PC-9 (cell line): ENCODE measurements around the gene BEST3.

Source experiments
- EZH2 ChIP-seq: fragments of 200-600 bp; sonication (generic); IDR thresholded peaks from 2 replicates; pipeline ENCODE4 v1.8.0; 2017; ENCODE audit warnings: antibody characterized with exemption, low read depth
- TF ChIP-seq, protein P1 (sequence below): fragments of 200-600 bp; sonication (generic); conservative IDR thresholded peaks from 2 replicates; pipeline ENCODE4 v1.6.1; 2017; ENCODE audit warnings: mixed run types, antibody characterized with exemption, mild to moderate bottlenecking, moderate library complexity

DNA sequence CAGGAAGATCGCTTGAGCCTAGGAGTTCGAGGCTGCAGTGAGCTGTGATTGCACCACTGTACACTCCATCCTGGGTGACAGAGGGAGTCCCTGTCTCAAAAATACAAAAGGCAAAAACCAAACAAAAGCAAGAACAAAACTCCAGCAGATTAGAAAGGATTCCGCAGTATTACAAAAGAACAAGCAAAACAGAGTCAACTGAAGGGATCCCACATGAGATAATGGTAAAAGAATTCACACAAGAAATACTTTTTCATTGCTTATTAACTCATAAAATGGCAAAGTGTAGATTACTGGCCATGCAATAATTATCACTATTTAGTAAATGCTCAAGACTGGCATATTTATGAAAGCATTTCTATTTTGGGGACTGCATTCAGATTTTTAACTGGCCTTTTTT lies 35.4 kb downstream of the BEST3 start:
- TF ChIP-seq, protein P1, sequence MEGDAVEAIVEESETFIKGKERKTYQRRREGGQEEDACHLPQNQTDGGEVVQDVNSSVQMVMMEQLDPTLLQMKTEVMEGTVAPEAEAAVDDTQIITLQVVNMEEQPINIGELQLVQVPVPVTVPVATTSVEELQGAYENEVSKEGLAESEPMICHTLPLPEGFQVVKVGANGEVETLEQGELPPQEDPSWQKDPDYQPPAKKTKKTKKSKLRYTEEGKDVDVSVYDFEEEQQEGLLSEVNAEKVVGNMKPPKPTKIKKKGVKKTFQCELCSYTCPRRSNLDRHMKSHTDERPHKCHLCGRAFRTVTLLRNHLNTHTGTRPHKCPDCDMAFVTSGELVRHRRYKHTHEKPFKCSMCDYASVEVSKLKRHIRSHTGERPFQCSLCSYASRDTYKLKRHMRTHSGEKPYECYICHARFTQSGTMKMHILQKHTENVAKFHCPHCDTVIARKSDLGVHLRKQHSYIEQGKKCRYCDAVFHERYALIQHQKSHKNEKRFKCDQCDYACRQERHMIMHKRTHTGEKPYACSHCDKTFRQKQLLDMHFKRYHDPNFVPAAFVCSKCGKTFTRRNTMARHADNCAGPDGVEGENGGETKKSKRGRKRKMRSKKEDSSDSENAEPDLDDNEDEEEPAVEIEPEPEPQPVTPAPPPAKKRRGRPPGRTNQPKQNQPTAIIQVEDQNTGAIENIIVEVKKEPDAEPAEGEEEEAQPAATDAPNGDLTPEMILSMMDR = no peak
- no peak for TF ChIP-seq EZH2
